ENCODE data around the gene BMAL2.
A peak's percentile ranks its signal among the peaks of the same experiment; 100 is the strongest.

The BMAL2 gene, protein sequence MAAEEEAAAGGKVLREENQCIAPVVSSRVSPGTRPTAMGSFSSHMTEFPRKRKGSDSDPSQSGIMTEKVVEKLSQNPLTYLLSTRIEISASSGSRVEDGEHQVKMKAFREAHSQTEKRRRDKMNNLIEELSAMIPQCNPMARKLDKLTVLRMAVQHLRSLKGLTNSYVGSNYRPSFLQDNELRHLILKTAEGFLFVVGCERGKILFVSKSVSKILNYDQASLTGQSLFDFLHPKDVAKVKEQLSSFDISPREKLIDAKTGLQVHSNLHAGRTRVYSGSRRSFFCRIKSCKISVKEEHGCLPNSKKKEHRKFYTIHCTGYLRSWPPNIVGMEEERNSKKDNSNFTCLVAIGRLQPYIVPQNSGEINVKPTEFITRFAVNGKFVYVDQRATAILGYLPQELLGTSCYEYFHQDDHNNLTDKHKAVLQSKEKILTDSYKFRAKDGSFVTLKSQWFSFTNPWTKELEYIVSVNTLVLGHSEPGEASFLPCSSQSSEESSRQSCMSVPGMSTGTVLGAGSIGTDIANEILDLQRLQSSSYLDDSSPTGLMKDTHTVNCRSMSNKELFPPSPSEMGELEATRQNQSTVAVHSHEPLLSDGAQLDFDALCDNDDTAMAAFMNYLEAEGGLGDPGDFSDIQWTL

DNA sequence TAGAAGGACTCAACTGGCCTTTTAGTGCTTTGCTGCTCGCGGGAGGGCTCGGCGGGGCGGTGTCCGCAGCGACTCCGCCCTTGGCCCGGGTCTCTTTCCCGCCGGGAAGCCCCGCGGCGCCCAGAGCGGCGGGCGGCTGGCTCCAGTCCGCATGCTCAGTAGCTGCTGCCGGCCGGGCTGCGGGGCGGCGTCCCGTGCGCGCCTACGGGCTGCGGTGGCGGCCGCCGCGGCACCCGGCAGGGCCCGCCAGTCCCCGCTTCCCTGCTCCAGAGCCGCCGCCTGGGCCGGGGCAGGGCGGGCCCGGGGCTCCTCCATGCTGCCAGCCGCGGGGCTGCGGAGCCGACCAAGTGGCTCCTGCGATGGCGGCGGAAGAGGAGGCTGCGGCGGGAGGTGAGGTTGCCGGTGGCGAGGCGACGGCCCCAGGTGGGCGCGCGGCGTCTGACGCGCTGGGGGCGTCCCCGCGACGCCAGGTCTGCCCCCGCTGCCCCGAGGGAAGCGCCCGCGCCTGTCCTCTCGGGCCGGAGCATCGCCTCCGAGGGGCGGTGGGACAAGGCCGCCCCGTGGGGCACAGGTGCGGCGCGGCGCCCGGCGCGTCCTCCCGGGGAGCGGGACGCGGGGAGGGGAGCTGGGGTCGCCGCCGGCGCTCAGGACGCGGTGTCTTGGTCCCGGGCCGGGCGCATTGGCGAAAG, at the start of gene BMAL2:
Gene BMAL2, plus strand, starts transcription at position 123 of the 689 bp plus-strand sequence. Its CDS starts 237 bp downstream, at position 360.
- DNase-seq: peak in 5 of 14 donors; percentile 6 to 27 (median 19)

DNA sequence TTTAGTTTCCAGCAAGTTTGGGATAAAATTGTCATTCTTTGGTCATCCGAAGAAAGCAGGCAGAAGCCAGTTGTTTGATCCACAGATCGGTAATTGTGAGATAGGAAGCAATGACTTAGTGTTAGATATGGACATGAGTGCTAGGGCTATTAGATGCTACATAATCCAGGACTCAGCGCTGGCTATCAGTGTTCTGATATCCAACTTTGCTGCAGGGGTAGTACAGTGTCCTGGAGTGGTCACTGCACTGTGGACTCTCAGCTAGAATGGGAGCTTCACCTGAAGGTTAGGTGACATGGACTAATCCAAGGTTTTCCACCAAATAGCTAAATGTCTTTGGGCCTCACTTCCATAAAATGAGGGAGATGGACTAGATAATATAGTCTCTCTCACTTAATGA, 48.6 kb upstream of the BMAL2 start:
- no peak for DNase-seq

DNA sequence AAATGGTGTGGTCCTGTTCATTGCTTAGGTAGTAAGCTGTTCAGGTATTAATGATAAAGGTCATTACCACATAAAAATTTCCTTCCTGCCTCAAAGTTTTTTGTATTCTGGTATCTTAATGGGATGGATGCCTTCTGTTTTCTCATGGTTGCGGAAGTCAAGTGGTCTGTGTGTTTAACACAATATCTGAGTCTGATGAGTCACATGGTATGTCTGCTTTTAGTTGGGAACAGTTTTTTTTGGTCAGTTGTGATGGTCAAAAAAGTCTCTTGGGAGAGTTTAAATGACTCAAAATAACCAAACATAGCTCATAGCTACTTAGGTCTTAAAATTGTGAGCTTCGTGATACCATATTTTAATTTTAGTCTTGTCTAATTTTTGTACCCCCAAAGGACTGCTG, 47.9 kb upstream of the BMAL2 start:
- no peak for DNase-seq

- DNase-seq: no peak
These were observed 47.2 kb upstream of the BMAL2 start for GRCh38 chr12:27285403-27285802.

DNA sequence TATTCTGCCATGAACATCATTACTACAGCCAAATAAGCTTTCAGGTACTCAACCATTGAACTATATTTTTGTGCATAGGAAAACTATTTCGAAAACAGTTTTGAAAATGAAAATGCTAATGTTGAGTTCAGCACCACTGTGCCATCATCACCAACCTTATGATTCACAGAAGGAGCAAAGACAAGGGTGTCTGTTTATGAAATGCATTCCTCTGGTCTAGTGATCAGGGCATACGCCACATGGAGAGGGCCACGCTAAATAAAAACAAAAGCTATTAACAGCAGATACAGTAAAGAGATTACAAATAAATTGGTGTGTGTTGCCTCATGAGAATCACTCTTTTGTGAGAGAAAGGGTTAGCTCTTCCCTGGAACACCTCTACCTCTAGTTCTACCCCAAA, 43.2 kb upstream of the BMAL2 start:
- DNase-seq: no peak

GRCh38 chr12:27290501-27291168, 42.0 kb upstream of the BMAL2 start:
- no peak for DNase-seq

DNA sequence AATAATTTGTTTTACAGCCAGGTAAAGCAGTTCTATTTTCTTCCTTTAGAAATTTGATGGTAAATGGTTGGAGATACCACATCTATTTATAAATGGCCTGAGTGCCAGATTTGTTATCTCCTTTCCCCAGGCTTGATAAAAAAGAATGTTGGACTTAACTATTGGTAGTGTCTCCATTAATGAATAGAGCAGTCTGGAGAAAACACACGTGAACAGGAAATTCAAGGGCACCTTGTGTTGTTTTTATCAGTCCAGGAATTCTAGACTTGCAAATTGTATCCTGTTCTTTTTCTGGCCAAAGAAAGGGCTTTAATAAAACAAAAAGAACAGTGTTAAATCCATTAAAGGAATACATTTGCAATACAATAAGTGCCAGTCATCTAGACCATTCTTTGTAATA, 40.8 kb upstream of the BMAL2 start:
- no peak for DNase-seq

DNA sequence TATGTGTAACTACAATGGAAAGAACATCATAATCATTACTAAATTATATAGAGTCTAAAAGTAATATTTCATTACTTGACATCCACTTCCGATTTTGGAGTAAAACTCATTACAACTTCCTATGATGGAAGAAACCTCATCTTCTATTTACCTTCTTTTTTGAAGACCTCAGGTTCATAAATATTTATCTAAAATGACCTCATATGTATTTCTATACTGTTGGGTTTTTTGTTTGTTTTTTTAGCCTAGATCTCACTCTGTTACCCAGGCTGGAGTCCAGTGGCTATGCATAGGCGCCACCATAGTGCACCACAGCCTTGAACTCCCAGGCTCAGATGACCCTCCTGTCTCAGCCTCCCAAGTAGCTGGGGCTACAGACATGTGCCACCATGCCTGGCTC, 39.9 kb upstream of the BMAL2 start:
- no peak for DNase-seq

GRCh38 chr12:27293463-27293862, 39.2 kb upstream of the BMAL2 start:
- peak in 1 of 14 donors; percentile 21 for DNase-seq

- no peak for DNase-seq
These were observed 36.0 kb upstream of the BMAL2 start for GRCh38 chr12:27296674-27297073.

DNA sequence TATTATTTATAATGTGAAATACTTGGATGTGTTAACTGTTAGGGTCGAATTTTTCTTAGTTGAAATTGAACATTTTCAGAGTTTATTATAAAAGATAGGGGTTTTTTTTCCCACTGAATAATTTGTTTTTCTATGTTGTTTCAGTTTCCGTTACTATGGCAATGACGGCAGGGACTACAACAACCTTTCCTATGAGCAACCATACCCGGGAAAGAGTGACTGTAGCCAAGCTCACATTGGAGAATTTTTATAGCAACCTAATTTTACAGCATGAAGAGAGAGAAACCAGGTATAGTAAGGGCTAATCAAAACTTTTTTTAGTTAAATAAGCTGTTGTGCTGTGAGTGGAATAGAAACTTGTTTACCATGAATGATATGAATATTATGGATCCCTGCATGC, 35.1 kb upstream of the BMAL2 start:
- DNase-seq: no peak

DNA sequence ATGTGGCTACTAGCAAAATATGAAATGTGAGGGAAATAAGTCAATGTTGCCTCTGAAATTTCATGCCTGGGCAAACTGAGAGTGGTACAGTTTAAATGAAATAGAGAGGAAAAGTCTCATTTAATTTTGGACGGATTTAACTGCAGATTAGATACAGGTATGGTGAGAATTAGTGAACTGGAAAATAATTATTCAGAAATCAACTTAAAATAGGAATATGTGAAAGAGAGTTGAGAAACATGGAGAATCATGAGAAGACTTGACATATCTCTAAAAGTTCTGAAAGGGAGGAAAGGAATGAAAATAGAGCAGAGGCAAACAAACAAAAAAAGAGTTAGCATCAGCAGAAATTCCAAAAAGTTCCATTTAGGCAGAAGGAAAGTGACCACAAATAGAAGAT, 33.5 kb upstream of the BMAL2 start:
- no peak for DNase-seq

- no peak for DNase-seq
These were observed 32.4 kb upstream of the BMAL2 start for GRCh38 chr12:27300226-27300625.

- DNase-seq: no peak
These were observed 29.2 kb upstream of the BMAL2 start for GRCh38 chr12:27303139-27304111.

GRCh38 chr12:27304856-27305255, 27.8 kb upstream of the BMAL2 start:
- no peak for DNase-seq

DNA sequence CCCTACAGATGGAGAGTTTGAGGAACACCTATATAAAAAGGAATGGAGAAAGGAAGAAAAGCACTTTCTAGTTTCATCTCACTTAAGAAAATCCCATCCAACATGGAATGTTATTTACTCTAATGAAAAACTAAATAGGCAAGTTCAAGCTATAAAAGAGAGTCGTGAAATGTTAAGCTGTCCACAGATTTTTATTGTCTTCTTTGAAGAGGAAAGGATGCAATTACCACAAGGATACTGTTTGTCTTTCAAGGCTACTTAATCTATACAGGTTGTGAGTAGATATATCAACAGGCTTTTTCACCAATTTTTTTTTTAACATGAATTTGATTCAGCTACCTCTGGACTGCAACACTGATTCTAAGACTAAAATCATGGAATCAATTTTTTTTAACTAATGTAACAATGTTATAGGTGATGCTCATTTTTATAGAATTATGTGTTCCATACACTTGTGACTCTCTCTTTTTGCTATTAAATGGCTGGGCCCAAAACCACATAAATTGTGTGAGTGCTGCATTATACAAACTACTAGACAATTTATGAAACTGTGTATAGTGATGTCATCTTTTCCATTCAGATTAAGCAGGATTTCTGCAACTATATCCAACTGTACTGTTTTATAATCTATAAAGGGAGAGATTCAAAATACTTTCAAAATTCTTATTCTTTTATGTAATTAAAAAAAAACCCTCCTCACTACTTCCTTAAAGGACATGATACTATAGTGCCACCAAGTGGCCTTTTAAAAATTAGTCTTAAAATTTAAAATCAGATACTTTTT, 26.8 kb upstream of the BMAL2 start:
- no peak for DNase-seq

DNA sequence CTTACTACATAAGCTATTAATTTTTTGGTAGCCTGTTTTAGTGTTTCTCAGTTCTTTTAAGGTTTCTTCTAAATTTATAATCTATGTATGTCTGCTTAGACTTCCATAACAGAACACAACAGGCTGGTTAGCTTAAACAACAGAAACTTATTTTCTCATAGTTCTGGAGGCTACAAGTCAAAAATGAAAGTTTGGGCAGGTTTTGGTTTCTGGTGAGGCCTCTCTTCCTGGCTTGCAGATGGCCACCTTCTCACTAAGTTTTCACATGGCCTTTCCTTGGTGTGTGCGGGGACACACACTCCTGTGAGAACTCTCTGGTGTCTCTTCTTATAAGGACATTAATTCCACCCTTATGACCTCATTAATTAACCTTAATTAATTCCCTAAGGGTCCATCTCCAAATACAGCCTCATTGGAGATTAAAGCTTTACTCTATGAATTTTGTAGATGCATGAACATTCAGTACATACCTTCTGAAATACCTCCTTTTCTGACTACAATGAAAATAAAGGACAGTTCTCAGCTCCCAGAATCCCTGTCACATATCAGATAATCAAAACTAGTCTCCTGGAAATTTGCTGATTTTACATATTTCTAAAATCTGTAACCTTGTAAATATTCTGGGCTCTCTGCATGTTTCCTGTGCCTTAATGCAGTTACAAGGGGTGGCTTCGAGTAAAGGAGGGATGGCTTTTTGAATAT, 23.2 kb upstream of the BMAL2 start:
- no peak for DNase-seq

DNA sequence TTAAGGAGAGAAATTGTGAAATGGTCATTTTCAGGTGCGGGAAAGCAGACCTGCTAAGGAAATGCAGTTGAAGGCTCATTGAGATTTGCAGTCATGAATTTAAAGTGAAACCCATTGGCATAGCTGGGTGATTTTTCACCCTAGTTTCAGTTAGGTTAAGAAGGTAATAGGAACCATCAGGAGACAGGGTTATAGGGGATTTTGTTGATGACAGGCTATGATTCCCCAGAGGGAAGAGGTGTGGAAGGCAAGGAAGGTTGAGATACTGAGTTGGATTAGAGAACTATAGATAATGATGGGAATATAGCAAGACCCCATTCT, 22.7 kb upstream of the BMAL2 start:
- DNase-seq: no peak

GRCh38 chr12:27316947-27317346, 15.7 kb upstream of the BMAL2 start:
- DNase-seq: no peak

DNA sequence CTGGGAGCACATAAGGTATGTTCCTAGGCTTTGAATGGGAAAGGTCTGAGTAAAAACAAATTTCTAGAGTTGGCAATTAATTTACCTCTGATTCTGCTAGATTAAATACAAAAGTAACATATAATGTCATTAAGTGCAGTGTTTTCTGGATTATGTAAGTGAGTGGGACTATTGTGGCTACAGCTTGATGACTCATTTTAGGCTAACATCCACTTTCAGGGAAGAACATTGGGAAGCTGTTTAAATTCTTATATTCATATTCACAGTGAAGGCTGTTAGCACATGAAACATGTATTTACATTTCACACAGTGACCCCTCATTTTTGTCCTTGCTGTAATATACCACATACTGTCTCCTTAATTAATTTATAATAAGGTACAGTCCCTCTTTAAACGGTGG, 13.2 kb upstream of the BMAL2 start:
- no peak for DNase-seq

All from C1 segment of cervical spinal cord (tissue), 14 donors.